Stomach (tissue), 4 donors: ENCODE data around the gene MTCL1.

Experiments
- CTCF ChIP-seq, 7 experiments: fragments of 450-650 bp in 4 of 7; fragments of 200-600 bp in 3 of 7; sonication (generic) in 3 of 7; IDR thresholded peaks; one replicate each; pipeline ENCODE4 v1.5.1; 2016 to 2019; ENCODE audit warnings: antibody characterized with exemption in 7 of 7, control low read depth in 2 of 7, mild to moderate bottlenecking in 1 of 7
- EP300 ChIP-seq: sonication (generic); formaldehyde crosslinking; IDR thresholded peaks from one replicate; pipeline ENCODE4 v1.6.1; 2017; ENCODE audit warnings: antibody characterized with exemption
- POLR2A ChIP-seq, 4 donors: fragments of 450-650 bp; IDR thresholded peaks; one replicate each; pipeline ENCODE4 v1.6.1; 2016; ENCODE audit warnings: antibody characterized with exemption in 4 of 4, control low read depth in 2 of 4, mild to moderate bottlenecking in 1 of 4, moderate library complexity in 1 of 4
- POLR2AphosphoS5 ChIP-seq, 3 donors: sonication (generic); formaldehyde crosslinking; IDR thresholded peaks; one replicate each; pipeline ENCODE4 v1.6.1; 2016; ENCODE audit warnings: antibody characterized with exemption in 3 of 3

- no peak for TF ChIP-seq POLR2A (IDR thresholded peaks at IDR 0.05)
- no peak for TF ChIP-seq CTCF (IDR thresholded peaks at IDR 0.05)
- no peak for TF ChIP-seq EP300
- TF ChIP-seq POLR2AphosphoS5 (IDR thresholded peaks at IDR 0.05) = no peak
Measured at GRCh38 chr18:8854962-8855361, 149.6 kb downstream of the MTCL1 start.
